GM21717 (cell line): Measurements from ENCODE around the gene NFATC3.
A peak's percentile ranks its signal among the peaks of the same experiment; 100 is the strongest.

Experiments used
- ATAC-seq: cut with Tn5 transposase; IDR thresholded peaks from one replicate; pipeline ENCODE4 v1.9.1; 2021; ENCODE audit warnings: mild to moderate bottlenecking, moderate library complexity; ENCODE audit not compliant: unreplicated experiment

The NFATC3 gene

GRCh38 chr16:68267612-68268405 is 182.6 kb downstream of the NFATC3 start:
- no peak for ATAC-seq

GRCh38 chr16:68269793-68270192 is 184.6 kb downstream of the NFATC3 start:
- ATAC-seq, result no peak

- no peak for ATAC-seq
Measured at GRCh38 chr16:68270353-68270752, 185.2 kb downstream of the NFATC3 start.

- ATAC-seq, result no peak
Measured at GRCh38 chr16:68272507-68273209, 187.5 kb downstream of the NFATC3 start.

- ATAC-seq, result no peak
Measured at GRCh38 chr16:68273459-68273858, 188.3 kb downstream of the NFATC3 start.

- ATAC-seq, result no peak
Measured at GRCh38 chr16:68273896-68274295, 188.7 kb downstream of the NFATC3 start.

GRCh38 chr16:68274441-68274840 is 189.3 kb downstream of the NFATC3 start:
- ATAC-seq, result no peak

- ATAC-seq, result peak; percentile 78
Measured at GRCh38 chr16:68275611-68276191, 190.5 kb downstream of the NFATC3 start.

GRCh38 chr16:68276223-68276622 is 191.1 kb downstream of the NFATC3 start:
- ATAC-seq, result no peak
